Activated gamma-delta T cell treated with Interleukin-2 at 50 U/mL for 16 hours (primary cell): ENCODE measurements around the gene PRR33.
A peak's percentile ranks its signal among the peaks of the same experiment; 100 is the strongest.

ENCODE experiments used
- DNase-seq: peaks from one replicate; pipeline ENCODE4 v3.0.0-alpha.2; 2020

PRR33 gene

GRCh38 chr11:1861435-1862411 lies 30.0 kb downstream of the PRR33 start:
- DNase-seq: no peak

- no peak for DNase-seq
Measured at GRCh38 chr11:1860108-1860507, 31.6 kb downstream of the PRR33 start.

- no peak for DNase-seq
Measured at GRCh38 chr11:1859004-1859403, 32.7 kb downstream of the PRR33 start.

- no peak for DNase-seq
Measured at GRCh38 chr11:1858576-1858975, 33.1 kb downstream of the PRR33 start.

GRCh38 chr11:1858154-1858553 lies 33.5 kb downstream of the PRR33 start:
- DNase-seq: no peak

GRCh38 chr11:1857064-1857463 lies 34.6 kb downstream of the PRR33 start:
- no peak for DNase-seq

- DNase-seq: no peak
Measured at GRCh38 chr11:1856306-1857005, 35.2 kb downstream of the PRR33 start.

- no peak for DNase-seq
Measured at GRCh38 chr11:1855886-1856265, 35.8 kb downstream of the PRR33 start.

- DNase-seq: no peak
Measured at GRCh38 chr11:1854949-1855885, 36.5 kb downstream of the PRR33 start.

GRCh38 chr11:1854132-1854948 lies 37.4 kb downstream of the PRR33 start:
- no peak for DNase-seq

- no peak for DNase-seq
Measured at GRCh38 chr11:1853376-1854131, 38.1 kb downstream of the PRR33 start.

GRCh38 chr11:1852877-1853276 lies 38.8 kb downstream of the PRR33 start, which contains the start of gene LSP1:
Gene LSP1 (plus strand): TSS chr11:1853084. CDS start chr11:1853145, 61 bp downstream.
- peak; percentile 86 for DNase-seq

- DNase-seq: no peak
Measured at GRCh38 chr11:1852271-1852876, 39.3 kb downstream of the PRR33 start.

- DNase-seq: no peak
Measured at GRCh38 chr11:1851468-1852180, 40.1 kb downstream of the PRR33 start.

GRCh38 chr11:1848640-1849430 lies 42.9 kb downstream of the PRR33 start:
- no peak for DNase-seq

- DNase-seq: no peak
Measured at GRCh38 chr11:1847926-1848639, 43.6 kb downstream of the PRR33 start.

- DNase-seq: no peak
Measured at GRCh38 chr11:1847006-1847735, 44.5 kb downstream of the PRR33 start.

GRCh38 chr11:1846453-1846932 lies 45.2 kb downstream of the PRR33 start:
- DNase-seq: no peak
